ENCODE results near the gene CFTR. TPM values are rescaled to one million over a fixed set of nuclear protein-coding genes. Genes with fewer than 3 reads are reported as not detected.

The CFTR gene
- total and polyA plus RNA-seq, 9 of the 15 experiments (the other 6 are each of a cell fraction or from before 2014, with no cell fraction given), result 0.20 TPM; not detected in 8

GRCh38 chr7:117597755-117598154 lies 117.9 kb downstream of the CFTR start:
- FAIRE-seq, result no peak
- H3K4me1 ChIP-seq (replicated peaks in 1 of 2; ENCODE audit: control insufficient read depth in 2 of 2, insufficient read depth in 2 of 2, low read length in 2 of 2), result no peaks in the 10 kb centered on the region
- TF ChIP-seq POLR3A (IDR thresholded peaks at IDR 0.05; ENCODE audit: borderline replicate concordance, extremely low read depth, insufficient read depth, insufficient read length) (no peak), ZNF354B (CRISPR knock-in tag; IDR thresholded peaks at IDR 0.05) (no peak), PYGO2 (tag; IDR thresholded peaks at IDR 0.05) (no peak), MECOM (CRISPR knock-in tag; IDR thresholded peaks at IDR 0.05) (no peak), ZBTB26 (CRISPR knock-in tag; IDR thresholded peaks at IDR 0.05) (no peak), NR2C2 (CRISPR knock-in tag; IDR thresholded peaks at IDR 0.05) (no peak), NR2C2 (tag; IDR thresholded peaks at IDR 0.05) (no peak), MIER1 (IDR thresholded peaks at IDR 0.05; ENCODE audit: low read depth) (no peak), KAT7 (CRISPR knock-in tag; IDR thresholded peaks at IDR 0.05; ENCODE audit: borderline replicate concordance) (no peak), BCLAF1 (IDR thresholded peaks at IDR 0.05; ENCODE audit: borderline replicate concordance in 1 of 2, control insufficient read depth in 1 of 2, low read depth in 2 of 2, low read length in 1 of 2) (no peak), YBX1 (IDR thresholded peaks at IDR 0.05) (no peak), HSF4 (CRISPR knock-in tag; IDR thresholded peaks at IDR 0.05; ENCODE audit: borderline replicate concordance) (no peak), XRCC5 (IDR thresholded peaks at IDR 0.05; ENCODE audit: low read depth, low read length) (no peak), MCM3 (IDR thresholded peaks at IDR 0.05) (no peak)
- TF ChIP-seq, protein P1, sequence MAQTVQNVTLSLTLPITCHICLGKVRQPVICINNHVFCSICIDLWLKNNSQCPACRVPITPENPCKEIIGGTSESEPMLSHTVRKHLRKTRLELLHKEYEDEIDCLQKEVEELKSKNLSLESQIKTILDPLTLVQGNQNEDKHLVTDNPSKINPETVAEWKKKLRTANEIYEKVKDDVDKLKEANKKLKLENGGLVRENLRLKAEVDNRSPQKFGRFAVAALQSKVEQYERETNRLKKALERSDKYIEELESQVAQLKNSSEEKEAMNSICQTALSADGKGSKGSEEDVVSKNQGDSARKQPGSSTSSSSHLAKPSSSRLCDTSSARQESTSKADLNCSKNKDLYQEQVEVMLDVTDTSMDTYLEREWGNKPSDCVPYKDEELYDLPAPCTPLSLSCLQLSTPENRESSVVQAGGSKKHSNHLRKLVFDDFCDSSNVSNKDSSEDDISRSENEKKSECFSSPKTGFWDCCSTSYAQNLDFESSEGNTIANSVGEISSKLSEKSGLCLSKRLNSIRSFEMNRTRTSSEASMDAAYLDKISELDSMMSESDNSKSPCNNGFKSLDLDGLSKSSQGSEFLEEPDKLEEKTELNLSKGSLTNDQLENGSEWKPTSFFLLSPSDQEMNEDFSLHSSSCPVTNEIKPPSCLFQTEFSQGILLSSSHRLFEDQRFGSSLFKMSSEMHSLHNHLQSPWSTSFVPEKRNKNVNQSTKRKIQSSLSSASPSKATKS (CRISPR knock-in tag; IDR thresholded peaks at IDR 0.05), result no peak
- TF ChIP-seq, protein P2, sequence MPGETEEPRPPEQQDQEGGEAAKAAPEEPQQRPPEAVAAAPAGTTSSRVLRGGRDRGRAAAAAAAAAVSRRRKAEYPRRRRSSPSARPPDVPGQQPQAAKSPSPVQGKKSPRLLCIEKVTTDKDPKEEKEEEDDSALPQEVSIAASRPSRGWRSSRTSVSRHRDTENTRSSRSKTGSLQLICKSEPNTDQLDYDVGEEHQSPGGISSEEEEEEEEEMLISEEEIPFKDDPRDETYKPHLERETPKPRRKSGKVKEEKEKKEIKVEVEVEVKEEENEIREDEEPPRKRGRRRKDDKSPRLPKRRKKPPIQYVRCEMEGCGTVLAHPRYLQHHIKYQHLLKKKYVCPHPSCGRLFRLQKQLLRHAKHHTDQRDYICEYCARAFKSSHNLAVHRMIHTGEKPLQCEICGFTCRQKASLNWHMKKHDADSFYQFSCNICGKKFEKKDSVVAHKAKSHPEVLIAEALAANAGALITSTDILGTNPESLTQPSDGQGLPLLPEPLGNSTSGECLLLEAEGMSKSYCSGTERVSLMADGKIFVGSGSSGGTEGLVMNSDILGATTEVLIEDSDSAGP (CRISPR knock-in tag; IDR thresholded peaks at IDR 0.05), result no peak

More at GRCh38 chr7:117597755-117598154, 117.9 kb downstream of the CFTR start:
- intact Hi-C loops (cut with micrococcal nuclease) (no loop called here), in situ Hi-C loops (cut with MboI) (no loop called here)
- POLR2A ChIA-PET, result no interaction called here
- DNase-seq (ENCODE audit: extremely low read depth in 1 of 4, low spot score in 3 of 4), result no peak
- BruUV-seq (replicated peaks), result no TSS peak
- no peak for ATAC-seq
- H3K4me2 ChIP-seq (ENCODE audit: insufficient read depth, low read length), result no peak overlapping the region
- no peaks in the 10 kb centered on the region for H3K27me3 ChIP-seq (ENCODE audit: control insufficient read depth in 2 of 2, insufficient read depth in 2 of 2, low read length in 2 of 2)
- no peak overlapping the region for H3K9ac ChIP-seq (ENCODE audit: insufficient read depth in 1 of 2, low read depth in 2 of 2, low read length in 2 of 2)
- WGBS (ENCODE audit: insufficient coverage, low coverage, missing lambda C conversion rate), result 0% methylated on average over 2 of the region's 2 CpGs
- CTCF ChIA-PET (ENCODE audit: low intra/inter-chr PET ratio), result interaction anchor here (0.6 kb wide), 1 partner anchor 207 kb away, joined by 3 read pairs; no protein-coding TSS in a partner anchor
- no peak overlapping the region for H3K4me3 ChIP-seq
- H3K36me3 ChIP-seq (ENCODE audit: control insufficient read depth, insufficient read depth, low read length), result no peaks in the 10 kb centered on the region
- no peak overlapping the region for H3K27ac ChIP-seq (ENCODE audit: extremely low read depth, low read depth, low read length)
- H3K9me1 ChIP-seq (ENCODE audit: control insufficient read depth, insufficient read depth, low read length), result no peaks in the 10 kb centered on the region
- no peaks in the 10 kb centered on the region for H4K20me1 ChIP-seq (replicated peaks; ENCODE audit: control insufficient read depth, insufficient read depth, low read length)
- no peaks in the 10 kb centered on the region for H3K9me3 ChIP-seq (replicated peaks; ENCODE audit: control insufficient read depth, insufficient read depth, low read depth, low read length)
- H2AFZ ChIP-seq (ENCODE audit: low read depth, low read length), result no peak overlapping the region
- no peaks in the 10 kb centered on the region for H3K79me2 ChIP-seq (ENCODE audit: control insufficient read depth, insufficient read depth, low read length)
